H1 (cell line): ENCODE results near the gene BRMS1. TPM values are rescaled to one million over a fixed set of nuclear protein-coding genes. Genes with fewer than 3 reads are reported as not detected.
A peak's percentile ranks its signal among the peaks of the same experiment; 100 is the strongest.

Experiments
- CTCF ChIA-PET: fragments of 300-600 bp; sonication (Branson Sonifier 250); formaldehyde crosslinking; loops from one replicate; lab custom pipeline; 2021; ENCODE audit not compliant: partially characterized antibody; lab: Charles Lee
- POLR2A ChIA-PET: fragments of 300-600 bp; sonication (Branson Sonifier 250); formaldehyde crosslinking; loops from one replicate; lab custom pipeline; 2021; ENCODE audit warnings: inconsistent platforms; ENCODE audit not compliant: partially characterized antibody; lab: Charles Lee
- DNase-seq, 2 experiments: peaks; one replicate each; pipeline versions ENCODE4 v3.0.0 to v3.0.0-alpha.2; 2010 to 2022; ENCODE audit warnings: low spot score in 2 of 2, low read depth in 1 of 2, mixed read lengths in 1 of 2
- FAIRE-seq: peaks from 2 replicates; lab custom pipeline; 2011; peaks lifted over from hg19 to GRCh38; lab: Jason Lieb, UNC
- H2AFZ ChIP-seq: 2 replicates; pipeline ENCODE4 v1.8.1; 2012; ENCODE audit warnings: low read length, inconsistent platforms
- H2AK5ac ChIP-seq: 2 replicates; pipeline ENCODE4 v1.6.1; 2013; ENCODE audit warnings: low read depth, low read length
- H2BK120ac ChIP-seq: replicated peaks from 2 replicates; pipeline ENCODE3; 2013; ENCODE audit warnings: low read depth, low read length, inconsistent platforms
- H2BK12ac ChIP-seq: 2 replicates; pipeline ENCODE4 v1.6.1; 2013; ENCODE audit warnings: low read depth, low read length
- H2BK15ac ChIP-seq: 2 replicates; pipeline ENCODE4 v1.6.1; 2013; ENCODE audit warnings: low read length
- H2BK20ac ChIP-seq: 2 replicates; pipeline ENCODE4 v1.6.1; 2013; ENCODE audit warnings: low read length
- H2BK5ac ChIP-seq: 2 replicates; pipeline ENCODE4 v1.6.1; 2013; ENCODE audit warnings: low read depth, low read length
- H3K14ac ChIP-seq: 2 replicates; pipeline ENCODE4 v1.6.1; 2013; ENCODE audit warnings: inconsistent platforms; ENCODE audit not compliant: insufficient read length
- H3K18ac ChIP-seq: 2 replicates; pipeline ENCODE4 v1.6.1; 2013; ENCODE audit warnings: low read length; ENCODE audit errors: extremely low read depth
- H3K23ac ChIP-seq: 2 replicates; pipeline ENCODE4 v1.6.1; 2013; ENCODE audit warnings: inconsistent platforms; ENCODE audit not compliant: insufficient read length
- H3K23me2 ChIP-seq: 2 replicates; pipeline ENCODE4 v1.6.1; 2013; ENCODE audit warnings: low read depth, low read length
- H3K27ac ChIP-seq: 2 replicates; pipeline ENCODE4 v1.6.1; 2011; ENCODE audit warnings: low read depth, low read length, inconsistent platforms
- H3K27me3 ChIP-seq, 4 experiments: replicated peaks in 1 of 4; 1 replicate in 1 of 4; 2 replicates in 3 of 4; pipeline versions ENCODE4 v1.6.1 to v1.8.1; 2011 to 2013; ENCODE audit warnings: low read length in 3 of 4, mild to moderate bottlenecking in 3 of 4, inconsistent platforms in 2 of 4, mixed read lengths in 2 of 4, moderate library complexity in 1 of 4; ENCODE audit not compliant: control insufficient read depth in 3 of 4, insufficient read depth in 3 of 4; ENCODE audit errors: extremely low read depth in 1 of 4
- H3K36me3 ChIP-seq, 4 experiments: 2 replicates each; pipeline versions ENCODE4 v1.6.1 to v1.8.1; 2011 to 2013; ENCODE audit warnings: mild to moderate bottlenecking in 4 of 4, low read length in 3 of 4, moderate library complexity in 2 of 4, control low read depth in 1 of 4, inconsistent platforms in 1 of 4; ENCODE audit not compliant: insufficient read depth in 4 of 4, control insufficient read depth in 2 of 4
- H3K4ac ChIP-seq: replicated peaks from 2 replicates; pipeline ENCODE3; 2013; ENCODE audit warnings: low read length, low read depth, mixed read lengths, inconsistent platforms; ENCODE audit not compliant: insufficient read length
- H3K4me1 ChIP-seq, 4 experiments: replicated peaks in 1 of 4; 1 replicate in 1 of 4; 2 replicates in 3 of 4; pipeline versions ENCODE4 v1.6.1 to v1.8.1; 2011 to 2013; ENCODE audit warnings: low read length in 3 of 4, inconsistent platforms in 2 of 4, mixed read lengths in 1 of 4; ENCODE audit not compliant: insufficient read depth in 4 of 4, control insufficient read depth in 3 of 4
- H3K4me2 ChIP-seq, 2 experiments: 2 replicates each; pipeline versions ENCODE4 v1.6.1 to v1.8.1; 2011 to 2013; ENCODE audit warnings: low read depth in 2 of 2, low read length in 2 of 2, control low read depth in 1 of 2, inconsistent platforms in 1 of 2, mild to moderate bottlenecking in 1 of 2; ENCODE audit not compliant: insufficient read depth in 1 of 2
- H3K4me3 ChIP-seq, 4 experiments: fragments of 200-600, 300-600 bp in 1 of 4; sonication (generic), shearing (Covaris generic), sonication (Bioruptor Twin) in 1 of 4; 2 replicates each; pipeline versions ENCODE4 v1.5.1 to v1.8.1; 2011 to 2016; ENCODE audit warnings: low read length in 4 of 4, low read depth in 3 of 4, control low read depth in 2 of 4, inconsistent platforms in 2 of 4, mild to moderate bottlenecking in 2 of 4, mixed read lengths in 1 of 4, moderate library complexity in 1 of 4; ENCODE audit not compliant: insufficient read depth in 2 of 4; ENCODE audit errors: extremely low read depth in 1 of 4
- H3K56ac ChIP-seq: replicated peaks from 2 replicates; pipeline ENCODE3; 2013; ENCODE audit warnings: low read depth, mild to moderate bottlenecking, mixed read lengths, low read length, inconsistent platforms; ENCODE audit not compliant: insufficient read length
- H3K79me1 ChIP-seq: 2 replicates; pipeline ENCODE4 v1.6.1; 2013; ENCODE audit warnings: low read depth, low read length, control low read depth
- H3K79me2 ChIP-seq, 2 experiments: 2 replicates each; pipeline versions ENCODE4 v1.6.1 to v1.8.1; 2012 to 2013; ENCODE audit warnings: low read length in 2 of 2, mild to moderate bottlenecking in 2 of 2, inconsistent platforms in 1 of 2; ENCODE audit not compliant: insufficient read depth in 2 of 2, control insufficient read depth in 1 of 2
- H3K9ac ChIP-seq, 4 experiments: replicated peaks in 1 of 4; 1 replicate in 1 of 4; 2 replicates in 3 of 4; pipeline versions ENCODE4 v1.6.1 to v1.8.1; 2011 to 2013; ENCODE audit warnings: low read depth in 3 of 4, low read length in 3 of 4, control low read depth in 2 of 4, mild to moderate bottlenecking in 2 of 4, moderate library complexity in 2 of 4, inconsistent platforms in 1 of 4; ENCODE audit errors: extremely low read depth in 1 of 4
- H3K9me3 ChIP-seq, 2 experiments: 2 replicates each; pipeline versions ENCODE4 v1.6.1 to v1.8.1; 2012 to 2013; ENCODE audit warnings: mild to moderate bottlenecking in 2 of 2, moderate library complexity in 2 of 2, control low read depth in 1 of 2, inconsistent platforms in 1 of 2, low read depth in 1 of 2, low read length in 1 of 2, mixed read lengths in 1 of 2; ENCODE audit not compliant: insufficient read depth in 2 of 2
- H4K20me1 ChIP-seq, 2 experiments: replicated peaks in 1 of 2; 2 replicates each; pipeline versions ENCODE3 to v1.8.1; 2011 to 2013; ENCODE audit warnings: inconsistent platforms in 2 of 2, low read length in 2 of 2, mild to moderate bottlenecking in 1 of 2; ENCODE audit not compliant: insufficient read depth in 2 of 2, control insufficient read depth in 1 of 2
- H4K5ac ChIP-seq: 2 replicates; pipeline ENCODE4 v1.6.1; 2013; ENCODE audit warnings: low read length, low read depth, mixed read lengths, inconsistent platforms; ENCODE audit not compliant: insufficient read length
- H4K8ac ChIP-seq: 2 replicates; pipeline ENCODE4 v1.8.0; 2013; ENCODE audit warnings: mild to moderate bottlenecking, moderate library complexity, low read length, inconsistent platforms; ENCODE audit not compliant: insufficient read depth; ENCODE audit errors: extremely low read depth
- H4K91ac ChIP-seq: replicated peaks from 2 replicates; pipeline ENCODE3; 2013; ENCODE audit warnings: low read length, mixed read lengths, inconsistent platforms; ENCODE audit not compliant: insufficient read length
- CBX8 ChIP-seq: fragments of 300-800, 300-1000 bp; sonication (generic); IDR thresholded peaks from 2 replicates; pipeline ENCODE4 v1.7.1; 2016; ENCODE audit warnings: low read depth, low read length, borderline replicate concordance
- CHD1 ChIP-seq: IDR thresholded peaks from 2 replicates; pipeline ENCODE4 v1.6.1; 2012; ENCODE audit warnings: low read depth, low read length, improper control_type of control experiment
- POLR2A ChIP-seq, 2 experiments: IDR thresholded peaks; 1 replicate in 1 of 2; 2 replicates in 1 of 2; pipeline ENCODE4 v1.6.1; 2011; ENCODE audit warnings: low read depth in 2 of 2, low read length in 2 of 2, mild to moderate bottlenecking in 2 of 2; ENCODE audit errors: control extremely low read depth in 1 of 2
- POLR2AphosphoS5 ChIP-seq: IDR thresholded peaks from 2 replicates; pipeline ENCODE4 v1.6.1; 2011; ENCODE audit warnings: low read depth, low read length
- TBP ChIP-seq: IDR thresholded peaks from 2 replicates; pipeline ENCODE4 v1.6.1; 2011; ENCODE audit warnings: low read depth, low read length, improper control_type of control experiment
- WGBS, 2 experiments: shearing (Covaris generic) in 1 of 2; methylation state at CpG; one replicate each; pipeline versions ENCODE4 v1.1.6 to v1.1.7; 2013 to 2015; ENCODE audit warnings: low lambda C conversion rate in 2 of 2, mixed read lengths in 2 of 2, inconsistent platforms in 1 of 2, low coverage in 1 of 2, missing lambda C conversion rate in 1 of 2; ENCODE audit not compliant: insufficient replicate concordance in 2 of 2, insufficient coverage in 1 of 2, insufficient read length in 1 of 2; ENCODE audit errors: extremely low coverage in 1 of 2, missing lambda C conversion rate in 1 of 2; 5-methylcytosine and 5-hydroxymethylcytosine counted together
- polyA plus RNA-seq, 7 experiments: library from polyadenylated mRNA; depleted of rRNA in 3 of 7; stranded (reverse) in 5 of 7; unstranded in 2 of 7; fragments of >200 nt in 5 of 7; fragments of 200-250 nt in 2 of 7; gene quantifications; 1 replicate in 5 of 7; 2 replicates in 1 of 7; 4 replicates in 1 of 7; pipeline versions ENCODE4 v1.2.1 to v1.2.3, GENCODE V29; 2011 to 2013; ENCODE audit warnings: missing spikeins in 2 of 7, mixed read lengths in 2 of 7
- total RNA-seq: library from RNA; stranded (reverse); fragmentation: NEBNext Ultra II Directional; extraction: Animal tissue kit (Norgen Biotek cat#: 25700); gene quantifications from 2 replicates; pipeline ENCODE4 v1.2.1, GENCODE V29; 2021

BRMS1 gene
- total and polyA plus RNA-seq, 2 of the 8 experiments (the other 6 are each of a cell fraction or from before 2014, with no cell fraction given), result 39.2 to 46.1 TPM

DNA sequence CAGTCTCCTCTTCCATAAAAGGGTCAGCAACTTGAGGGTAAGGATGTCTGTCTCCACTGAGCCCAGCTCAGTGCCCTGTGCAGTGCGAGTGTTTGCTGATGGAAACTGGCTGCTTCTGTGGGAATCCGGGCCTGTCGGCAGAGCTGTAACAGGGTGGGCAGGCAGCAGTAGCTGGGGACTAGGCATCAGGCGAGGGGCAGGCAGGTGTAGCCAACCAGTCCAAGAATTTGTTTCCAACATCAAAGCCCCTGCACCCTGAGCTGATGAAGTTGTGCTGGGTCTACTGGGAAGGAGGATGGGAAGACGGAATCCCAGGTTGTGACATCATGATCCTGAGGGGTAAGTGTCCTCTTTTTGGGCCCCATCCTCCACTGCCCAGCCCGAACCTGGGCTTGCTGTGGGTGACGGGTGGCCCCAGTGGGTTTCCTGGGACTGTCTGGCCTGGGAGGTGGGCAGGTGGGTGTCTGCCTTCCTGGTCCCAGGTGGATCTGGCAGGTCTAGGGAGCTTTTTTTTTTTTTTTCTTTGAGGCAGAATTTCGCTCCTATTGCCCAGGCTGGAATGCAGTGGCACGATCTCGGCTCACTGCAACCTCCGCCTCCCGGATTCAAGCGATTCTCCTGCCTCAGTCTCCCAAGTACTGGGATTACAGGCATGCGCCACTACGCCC lies 15.6 kb upstream of the BRMS1 start:
- H4K8ac ChIP-seq, result no peak overlapping the region
- H4K5ac ChIP-seq, result no peak overlapping the region
- H2AFZ ChIP-seq, result no peak overlapping the region
- H2AK5ac ChIP-seq, result no peak overlapping the region
- no peak overlapping the region for H3K4me3 ChIP-seq
- peaks cover 0 to 11% of the 10 kb centered on the region in 2 experiments for H4K20me1 ChIP-seq
- no peak overlapping the region for H3K18ac ChIP-seq
- H2BK20ac ChIP-seq, result no peak overlapping the region
- H3K4me1 ChIP-seq, result peaks cover 0 to 3% (median 0%) of the 10 kb centered on the region in 4 experiments; a peak in 1 of 7 replicates
- CTCF ChIA-PET, result interaction anchor here (0.6 to 3.0 kb wide), 5 partner anchors 11 to 49 kb away, joined by 3 to 14 read pairs (median 5); partner anchors contain the start of genes B4GAT1 and SLC29A2
- no peak overlapping the region for H3K9ac ChIP-seq
- no peak overlapping the region for H3K56ac ChIP-seq
- H3K23ac ChIP-seq, result no peak overlapping the region
- H3K9me3 ChIP-seq, result no peaks in the 10 kb centered on the region
- no peak overlapping the region for H2BK120ac ChIP-seq
- H3K23me2 ChIP-seq, result no peaks in the 10 kb centered on the region
- H3K27ac ChIP-seq, result no peak overlapping the region
- no peak overlapping the region for H2BK15ac ChIP-seq
- H2BK12ac ChIP-seq, result no peak overlapping the region
- H3K4ac ChIP-seq, result no peak overlapping the region
- DNase-seq (no peak), FAIRE-seq (no peak)
- H3K4me2 ChIP-seq, result no peak overlapping the region
- no peak overlapping the region; the same call in 1 of the 2 replicates for H2BK5ac ChIP-seq
- POLR2A ChIA-PET, result interaction anchor here (0.7 to 28.7 kb wide), 11 partner anchors 8 to 339 kb away, joined by 3 to 487 read pairs (median 6); partner anchors contain the start of genes B4GAT1, BRMS1, RAB1B and RIN1
- TF ChIP-seq POLR2A (IDR thresholded peaks at IDR 0.05; ENCODE audit: control extremely low read depth in 1 of 2, low read depth in 2 of 2, low read length in 2 of 2) (peak in 1 of 2 experiments; percentile 17; a peak in 1 of 3 replicates), TBP (no peak), CBX8 (no peak), POLR2AphosphoS5 (peak; percentile 65), CHD1 (no peak)
- TF ChIP-seq, all 59 proteins: peak for 2
- H3K14ac ChIP-seq, result no peak overlapping the region
- H4K91ac ChIP-seq, result no peak overlapping the region
- no peaks in the 10 kb centered on the region for H3K79me1 ChIP-seq
- H3K79me2 ChIP-seq, result no peaks in the 10 kb centered on the region
- H3K36me3 ChIP-seq, result peaks cover 10 to 26% (median 22%) of the 10 kb centered on the region in 4 experiments
- WGBS, 2 experiments, result 94% methylated on average over 11 of the region's 15 CpGs; no CpG with 5 or more reads in 1 of the 2 experiments
- no peaks in the 10 kb centered on the region for H3K27me3 ChIP-seq
